ENCODE measurements around the gene DLGAP4. TPM values are rescaled to one million over a fixed set of nuclear protein-coding genes. Genes with fewer than 3 reads are reported as not detected.

The DLGAP4 gene
- total RNA-seq, 2 experiments from 2014 or later = 11.5 to 13.1 TPM

- CTCF ChIA-PET = no interaction called here
- POLR2A ChIA-PET = no interaction called here
- DNase-seq (no peak), ATAC-seq (no peak)
- H3K4me1 Mint-ChIP-seq (ENCODE audit: low read depth) = no peaks in the 10 kb centered on the region
- peaks cover 2% of the 10 kb centered on the region for H3K27me3 Mint-ChIP-seq
- intact Hi-C loops (cut with micrococcal nuclease) = no loop called here
- H3K9me3 Mint-ChIP-seq = no peaks in the 10 kb centered on the region
- TF ChIP-seq, protein P1, sequence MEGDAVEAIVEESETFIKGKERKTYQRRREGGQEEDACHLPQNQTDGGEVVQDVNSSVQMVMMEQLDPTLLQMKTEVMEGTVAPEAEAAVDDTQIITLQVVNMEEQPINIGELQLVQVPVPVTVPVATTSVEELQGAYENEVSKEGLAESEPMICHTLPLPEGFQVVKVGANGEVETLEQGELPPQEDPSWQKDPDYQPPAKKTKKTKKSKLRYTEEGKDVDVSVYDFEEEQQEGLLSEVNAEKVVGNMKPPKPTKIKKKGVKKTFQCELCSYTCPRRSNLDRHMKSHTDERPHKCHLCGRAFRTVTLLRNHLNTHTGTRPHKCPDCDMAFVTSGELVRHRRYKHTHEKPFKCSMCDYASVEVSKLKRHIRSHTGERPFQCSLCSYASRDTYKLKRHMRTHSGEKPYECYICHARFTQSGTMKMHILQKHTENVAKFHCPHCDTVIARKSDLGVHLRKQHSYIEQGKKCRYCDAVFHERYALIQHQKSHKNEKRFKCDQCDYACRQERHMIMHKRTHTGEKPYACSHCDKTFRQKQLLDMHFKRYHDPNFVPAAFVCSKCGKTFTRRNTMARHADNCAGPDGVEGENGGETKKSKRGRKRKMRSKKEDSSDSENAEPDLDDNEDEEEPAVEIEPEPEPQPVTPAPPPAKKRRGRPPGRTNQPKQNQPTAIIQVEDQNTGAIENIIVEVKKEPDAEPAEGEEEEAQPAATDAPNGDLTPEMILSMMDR (IDR thresholded peaks at IDR 0.05) = no peak
- no peak overlapping the region for H3K27ac Mint-ChIP-seq
- H3K36me3 Mint-ChIP-seq (ENCODE audit: low read depth) = no peaks in the 10 kb centered on the region
- no peak overlapping the region for H3K4me3 Mint-ChIP-seq
These were observed 118.2 kb downstream of the DLGAP4 start for GRCh38 chr20:36424314-36424713.

DNA sequence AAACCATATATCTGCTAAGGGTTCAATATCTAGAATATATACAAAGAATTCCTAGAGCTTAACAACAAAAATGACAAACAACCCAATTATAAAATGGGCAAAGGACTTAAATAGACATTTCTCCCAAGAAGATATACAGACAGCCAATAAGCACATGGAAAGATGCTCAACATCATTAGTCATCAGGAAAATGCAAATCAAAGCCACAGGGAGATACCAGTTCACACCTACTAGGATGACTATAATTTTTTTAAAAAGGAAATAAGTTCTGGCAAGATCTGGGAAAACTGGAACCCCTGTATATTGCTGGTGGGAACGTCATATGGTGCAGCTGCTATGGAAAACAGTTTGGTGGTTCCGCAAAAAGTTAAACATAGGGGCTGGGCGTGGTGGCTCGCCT, 119.0 kb downstream of the DLGAP4 start:
- no peaks in the 10 kb centered on the region for H3K9me3 Mint-ChIP-seq
- ChIA-PET POLR2A (no interaction called here), CTCF (no interaction called here)
- no peak overlapping the region for H3K4me3 Mint-ChIP-seq
- intact Hi-C loops (cut with micrococcal nuclease) = no loop called here
- TF ChIP-seq, protein P1 (IDR thresholded peaks at IDR 0.05) = no peak
- DNase-seq (no peak), ATAC-seq (no peak)
- peaks cover 1% of the 10 kb centered on the region for H3K27me3 Mint-ChIP-seq
- no peaks in the 10 kb centered on the region for H3K4me1 Mint-ChIP-seq (ENCODE audit: low read depth)
- no peak overlapping the region for H3K27ac Mint-ChIP-seq
- H3K36me3 Mint-ChIP-seq (ENCODE audit: low read depth) = no peaks in the 10 kb centered on the region

DNA sequence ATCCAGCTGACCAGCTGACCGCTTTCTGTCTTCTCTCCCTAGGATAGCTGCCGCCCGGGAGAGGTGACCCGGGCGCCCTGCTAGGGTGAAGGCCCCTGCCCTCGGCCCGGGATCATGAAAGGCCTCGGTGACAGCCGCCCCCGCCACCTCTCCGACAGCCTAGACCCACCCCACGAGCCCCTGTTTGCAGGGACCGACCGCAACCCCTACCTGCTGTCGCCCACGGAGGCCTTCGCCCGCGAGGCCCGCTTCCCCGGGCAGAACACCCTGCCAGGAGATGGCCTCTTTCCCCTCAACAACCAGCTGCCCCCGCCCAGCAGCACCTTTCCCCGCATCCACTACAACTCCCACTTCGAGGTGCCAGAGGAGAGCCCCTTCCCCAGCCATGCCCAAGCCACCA, 125.5 kb downstream of the DLGAP4 start:
- POLR2A ChIA-PET = no interaction called here
- Mint-ChIP-seq H3K4me1 (ENCODE audit: low read depth) (no peaks in the 10 kb centered on the region), H3K4me3 (no peak overlapping the region), H3K9me3 (no peaks in the 10 kb centered on the region), H3K27me3 (no peaks in the 10 kb centered on the region), H3K27ac (no peak overlapping the region), H3K36me3 (ENCODE audit: low read depth) (no peaks in the 10 kb centered on the region)
- ATAC-seq (no peak), DNase-seq (no peak)
- intact Hi-C loops (cut with micrococcal nuclease) = loop anchor here (10.0 kb wide), 1 partner anchor 157 kb away; no protein-coding TSS in a partner anchor
- CTCF ChIA-PET = interaction anchor here (1.0 to 6.1 kb wide), 3 partner anchors 8 to 439 kb away, joined by 3 to 23 read pairs (median 3); no protein-coding TSS in a partner anchor
- TF ChIP-seq, protein P1 (IDR thresholded peaks at IDR 0.05) = no peak

GRCh38 chr20:36432096-36432495, 126.0 kb downstream of the DLGAP4 start:
- ChIA-PET POLR2A (no interaction called here), CTCF (interaction anchor here (1.4 to 6.1 kb wide), 2 partner anchors 8 to 230 kb away, joined by 3 to 23 read pairs; no protein-coding TSS in a partner anchor)
- H3K9me3 Mint-ChIP-seq = no peaks in the 10 kb centered on the region
- no peak for DNase-seq
- peaks cover 2% of the 10 kb centered on the region for H3K27me3 Mint-ChIP-seq
- TF ChIP-seq, protein P1 (IDR thresholded peaks at IDR 0.05) = no peak
- no peak overlapping the region for H3K4me3 Mint-ChIP-seq
- ATAC-seq = no peak
- H3K27ac Mint-ChIP-seq = no peak overlapping the region
- intact Hi-C loops (cut with micrococcal nuclease) = loop anchor here (10.0 kb wide), 1 partner anchor 157 kb away; no protein-coding TSS in a partner anchor
- H3K4me1 Mint-ChIP-seq (ENCODE audit: low read depth) = peaks cover 3% of the 10 kb centered on the region
- no peaks in the 10 kb centered on the region for H3K36me3 Mint-ChIP-seq (ENCODE audit: low read depth)

GRCh38 chr20:36434383-36434782, 128.2 kb downstream of the DLGAP4 start:
- POLR2A ChIA-PET = no interaction called here
- Mint-ChIP-seq H3K27ac (no peak overlapping the region), H3K9me3 (no peaks in the 10 kb centered on the region), H3K4me3 (no peak overlapping the region), H3K36me3 (ENCODE audit: low read depth) (no peaks in the 10 kb centered on the region), H3K4me1 (ENCODE audit: low read depth) (peaks cover 3% of the 10 kb centered on the region), H3K27me3 (peaks cover 2% of the 10 kb centered on the region)
- CTCF ChIA-PET = no interaction called here
- intact Hi-C loops (cut with micrococcal nuclease) = loop anchor here (10.0 kb wide), 1 partner anchor 160 kb away; no protein-coding TSS in a partner anchor
- TF ChIP-seq, protein P1 (IDR thresholded peaks at IDR 0.05) = no peak
- DNase-seq (no peak), ATAC-seq (no peak)
